Measurements from ENCODE around the gene SRGAP3. TPM values are rescaled to one million over a fixed set of nuclear protein-coding genes. Genes with fewer than 3 reads are reported as not detected.

Gene SRGAP3
- total RNA-seq, 1 donor from 2014 or later, result 2.7 TPM

DNA sequence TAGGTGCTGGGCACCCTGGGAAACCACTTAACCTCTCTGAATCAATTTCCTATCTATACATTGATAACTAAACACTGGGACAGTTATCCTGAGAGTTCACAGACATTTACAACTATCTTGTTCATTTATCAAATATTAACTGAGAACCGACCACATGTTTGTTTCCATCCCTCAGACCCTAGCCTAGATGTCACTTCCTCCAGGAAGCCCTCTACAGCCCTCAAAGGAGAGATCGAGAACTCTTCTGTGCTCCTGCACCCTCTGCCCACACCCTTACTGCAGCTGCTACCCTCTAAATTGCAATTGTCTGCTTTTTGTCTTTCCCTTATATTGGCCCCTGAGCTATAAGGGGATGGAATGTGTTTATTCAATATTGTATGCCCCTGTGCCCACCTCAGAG lies 46.1 kb downstream of the SRGAP3 start:
- no peak for DNase-seq (ENCODE audit: low spot score)

DNA sequence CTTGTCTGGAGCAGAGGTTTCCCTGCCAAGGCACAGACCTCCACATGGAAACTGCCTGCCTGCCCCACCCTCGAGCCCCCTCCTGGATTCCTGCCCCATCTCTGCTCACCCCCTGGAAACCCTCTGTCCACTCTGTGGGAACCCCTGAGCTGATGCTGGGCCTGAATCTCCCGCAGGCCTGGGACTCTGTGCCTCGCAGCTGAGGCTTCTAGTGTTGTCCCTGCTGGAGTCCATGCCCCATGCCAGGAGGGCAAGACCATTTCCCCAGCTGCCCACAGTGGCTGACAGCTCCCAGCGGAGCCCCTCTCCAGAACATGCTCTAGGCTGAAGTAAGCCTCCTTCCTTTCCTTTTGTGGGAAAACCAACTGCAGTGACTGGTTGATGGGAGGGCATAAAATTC lies 46.9 kb downstream of the SRGAP3 start:
- DNase-seq (ENCODE audit: low spot score), result peak; percentile 45

DNA sequence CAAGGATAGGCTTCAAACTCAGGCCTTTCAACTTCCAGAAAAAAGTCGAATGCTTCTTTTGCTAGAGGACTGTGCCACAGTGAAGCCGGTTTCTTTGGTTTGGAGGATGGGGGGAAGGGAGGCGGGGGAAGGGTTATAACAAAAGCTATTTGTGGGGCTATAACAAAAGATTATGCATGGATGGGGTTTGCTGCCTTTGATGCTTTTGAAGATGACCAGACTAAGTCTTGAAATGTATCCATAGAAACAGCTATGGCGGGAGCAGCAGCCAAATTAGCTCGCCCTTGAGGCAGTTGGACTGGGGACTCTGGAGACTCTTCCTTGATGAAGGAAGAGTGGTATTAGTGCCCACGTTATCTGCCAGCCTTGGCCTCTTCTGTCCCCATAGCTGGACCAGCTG lies 47.5 kb downstream of the SRGAP3 start:
- peak; percentile 41 for DNase-seq (ENCODE audit: low spot score)

DNA sequence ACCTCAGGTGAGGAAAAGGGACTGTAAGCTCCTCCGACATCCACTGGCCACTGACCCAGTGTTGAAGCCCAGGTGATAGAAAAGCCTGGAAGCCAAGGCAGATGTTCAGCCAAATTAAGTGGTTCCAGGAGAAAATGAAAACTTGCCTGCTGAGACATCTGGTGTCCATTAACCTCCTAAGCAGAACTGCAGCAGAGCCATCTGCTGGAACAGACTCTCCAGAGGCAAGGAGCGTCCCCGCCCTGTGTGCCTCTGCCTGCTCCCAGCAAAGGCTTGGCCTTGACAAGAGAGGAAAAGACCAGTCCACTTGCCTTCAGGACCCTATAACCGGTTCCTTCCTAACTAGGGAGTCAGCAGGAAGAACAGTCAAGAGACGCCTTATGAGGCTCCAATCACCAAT lies 48.2 kb downstream of the SRGAP3 start:
- peak; percentile 53 for DNase-seq (ENCODE audit: low spot score)

DNA sequence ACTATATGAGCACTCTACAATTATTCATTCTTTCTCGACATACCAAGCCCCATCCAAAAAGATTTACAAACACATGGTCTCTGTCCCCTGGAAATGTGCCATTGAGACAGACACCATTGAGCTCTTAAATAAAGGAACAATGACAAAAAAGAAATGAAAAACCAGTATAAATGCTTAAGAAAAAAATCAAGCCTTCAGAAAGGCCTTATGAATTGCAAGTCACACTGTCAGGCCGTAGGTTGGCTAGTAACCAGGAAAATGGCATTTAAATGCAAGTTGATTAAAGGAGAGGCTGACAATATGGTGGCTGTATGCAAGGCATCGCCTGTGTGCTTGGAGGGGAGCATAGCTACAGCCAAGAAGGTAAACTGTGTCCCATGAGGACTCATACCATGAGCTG lies 49.7 kb downstream of the SRGAP3 start:
- DNase-seq (ENCODE audit: low spot score), result no peak

DNA sequence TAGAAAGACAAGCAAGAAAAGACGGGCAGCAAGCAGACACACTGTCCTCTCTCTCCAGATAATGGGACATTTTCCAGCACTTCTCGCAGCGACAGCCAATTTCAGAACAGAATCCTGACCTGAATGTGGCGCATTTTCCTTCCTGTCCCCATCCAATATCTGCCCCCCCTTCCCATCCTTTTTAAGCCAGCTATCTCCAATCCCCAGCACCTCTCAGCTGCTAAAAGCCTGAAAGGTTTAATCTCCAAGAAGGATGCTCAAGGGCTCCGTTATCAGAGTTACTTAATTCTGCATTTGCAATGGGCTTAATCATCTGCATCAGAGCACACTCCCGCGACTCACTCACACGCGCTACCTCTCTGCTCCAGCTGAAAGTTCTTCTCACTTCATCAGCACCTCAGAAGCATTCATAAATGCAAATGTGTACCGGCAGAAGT lies 50.5 kb downstream of the SRGAP3 start:
- peak; percentile 35 for DNase-seq (ENCODE audit: low spot score)

DNA sequence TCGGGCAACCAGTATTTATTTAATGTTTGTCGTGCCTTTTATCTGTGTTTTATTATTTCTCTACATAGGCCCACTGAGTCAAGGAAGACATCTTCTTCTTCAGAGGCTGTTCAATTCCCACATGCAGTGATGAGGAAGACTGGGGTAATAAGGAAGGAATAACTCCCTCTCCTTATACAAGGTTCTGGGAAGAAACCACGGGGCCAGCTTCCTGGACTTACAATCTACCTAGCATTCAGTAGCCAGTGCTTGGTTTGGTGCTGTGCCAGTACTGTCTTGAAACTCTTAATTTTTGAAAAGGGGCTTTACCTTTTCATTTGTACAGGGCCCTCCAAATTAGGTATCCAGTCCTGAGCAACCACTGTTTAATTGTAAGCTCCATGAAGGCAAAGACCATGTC lies 51.2 kb downstream of the SRGAP3 start:
- no peak for DNase-seq (ENCODE audit: low spot score)

DNA sequence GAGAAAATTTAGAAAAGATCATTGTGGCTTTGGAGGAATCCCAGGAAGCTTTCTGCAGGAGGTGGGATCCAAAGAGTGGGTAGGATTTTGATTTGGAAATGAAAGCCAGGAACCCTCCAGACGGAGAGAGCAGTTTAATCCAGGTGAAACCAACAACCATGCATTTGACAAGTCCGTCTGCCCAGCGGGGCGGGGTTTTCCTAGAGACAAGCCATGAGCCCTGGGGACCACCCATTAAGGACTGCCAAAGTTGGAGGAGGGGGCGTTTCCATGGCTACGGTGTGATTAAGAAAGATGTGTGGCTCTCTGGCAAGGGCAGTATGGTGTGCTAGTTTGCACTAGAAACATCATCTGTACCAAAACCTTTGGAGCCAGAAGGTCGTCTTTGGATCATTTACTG lies 53.4 kb downstream of the SRGAP3 start:
- DNase-seq (ENCODE audit: low spot score), result peak; percentile 67

DNA sequence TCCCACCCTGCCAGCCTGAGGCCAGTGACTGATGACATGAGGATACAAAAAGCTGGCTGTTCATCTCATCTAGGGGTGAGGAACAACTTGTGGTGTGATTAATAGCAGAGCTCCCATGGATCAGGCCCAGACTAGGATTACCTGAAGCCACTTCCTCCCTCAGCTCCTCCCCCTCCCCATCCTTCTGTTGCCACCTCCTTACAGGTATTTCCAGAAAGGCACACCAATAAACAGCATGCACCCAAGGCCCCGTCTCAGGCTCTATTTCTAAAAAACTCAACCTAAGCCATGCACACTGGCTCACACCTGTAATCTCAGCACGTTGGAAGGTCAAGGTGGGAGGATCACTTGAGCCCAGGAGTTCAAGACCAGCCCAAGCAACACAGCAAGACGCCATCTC lies 54.1 kb downstream of the SRGAP3 start:
- DNase-seq (ENCODE audit: low spot score), result peak; percentile 55

DNA sequence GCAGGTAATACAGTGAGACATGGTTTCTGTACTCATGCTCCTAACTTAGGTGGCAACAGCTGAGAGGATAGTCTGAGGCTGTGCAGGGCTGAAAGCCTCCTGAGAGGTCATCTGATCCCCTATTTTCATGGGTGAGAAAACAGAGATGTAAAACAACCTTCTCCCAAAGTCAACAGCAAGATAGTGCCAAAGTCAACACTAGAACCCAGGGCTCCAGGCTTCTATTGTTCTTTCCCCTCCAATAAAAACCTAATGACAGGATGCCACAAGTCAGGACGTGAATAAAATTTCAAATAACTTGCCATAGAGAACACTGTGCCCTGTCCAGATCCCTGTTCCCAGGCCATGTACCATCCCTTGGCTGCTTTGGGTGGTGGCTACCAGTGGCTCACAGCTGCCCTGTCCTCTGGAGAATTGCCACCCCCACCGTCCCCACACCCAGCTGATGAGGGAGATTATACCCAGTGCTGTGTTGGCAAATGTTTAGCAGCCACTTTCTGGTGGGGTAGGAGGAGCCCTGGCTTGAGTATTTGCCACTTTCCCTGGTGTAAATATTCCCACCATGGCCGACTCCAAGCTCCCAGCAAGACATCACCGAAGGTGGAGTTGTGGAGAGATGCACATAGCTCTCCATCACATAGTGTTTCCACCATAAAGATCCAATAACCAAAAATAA lies 54.8 kb downstream of the SRGAP3 start:
- DNase-seq (ENCODE audit: low spot score), result peak; percentile 55

DNA sequence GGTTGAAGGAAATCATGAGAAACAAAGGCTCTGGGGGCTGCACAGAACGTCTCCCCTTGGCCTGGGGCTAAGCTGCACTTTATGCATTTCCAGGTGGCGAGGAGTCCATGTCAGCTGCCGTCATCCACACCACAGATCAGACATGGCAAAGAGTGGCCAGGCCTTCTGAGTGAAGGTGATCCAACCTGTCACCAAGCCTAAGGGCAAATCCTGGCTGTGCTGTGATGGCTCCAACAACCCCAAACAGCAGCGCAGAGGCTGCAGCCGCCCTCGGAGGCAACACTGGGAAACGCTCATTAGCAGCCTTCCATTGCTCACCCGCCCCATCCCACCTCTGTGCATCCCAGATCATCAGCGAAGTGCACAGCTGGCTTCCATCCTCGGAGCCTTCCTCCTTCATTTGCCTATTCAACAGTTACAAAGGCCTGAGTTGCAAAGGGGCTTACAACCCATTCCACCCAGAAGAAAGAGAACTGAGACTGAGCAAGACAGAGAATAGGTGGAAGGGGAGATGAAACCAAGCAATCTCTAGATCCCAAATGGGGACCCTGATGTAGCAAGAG lies 55.7 kb downstream of the SRGAP3 start:
- peak; percentile 30 for DNase-seq (ENCODE audit: low spot score)

DNA sequence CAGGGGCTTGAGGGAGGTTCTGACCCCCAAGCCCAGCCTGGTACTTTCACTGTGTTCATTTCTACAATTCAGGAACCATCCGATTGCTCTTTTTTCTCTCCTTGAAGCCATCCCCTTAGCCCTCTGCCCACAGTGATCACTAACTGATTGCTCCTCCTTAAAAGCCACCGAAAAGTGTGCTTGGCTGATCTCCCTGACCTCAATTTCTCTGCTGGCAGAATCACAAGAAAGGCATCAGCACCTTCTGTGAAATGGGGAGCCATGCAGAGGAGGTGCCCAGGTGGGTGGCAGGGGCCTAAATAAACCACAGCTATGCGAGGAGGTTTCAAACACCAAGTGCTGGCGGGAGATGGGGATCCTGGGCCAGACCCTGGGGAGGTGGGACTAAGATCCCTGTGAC lies 56.2 kb downstream of the SRGAP3 start:
- peak; percentile 6 for DNase-seq (ENCODE audit: low spot score)

DNA sequence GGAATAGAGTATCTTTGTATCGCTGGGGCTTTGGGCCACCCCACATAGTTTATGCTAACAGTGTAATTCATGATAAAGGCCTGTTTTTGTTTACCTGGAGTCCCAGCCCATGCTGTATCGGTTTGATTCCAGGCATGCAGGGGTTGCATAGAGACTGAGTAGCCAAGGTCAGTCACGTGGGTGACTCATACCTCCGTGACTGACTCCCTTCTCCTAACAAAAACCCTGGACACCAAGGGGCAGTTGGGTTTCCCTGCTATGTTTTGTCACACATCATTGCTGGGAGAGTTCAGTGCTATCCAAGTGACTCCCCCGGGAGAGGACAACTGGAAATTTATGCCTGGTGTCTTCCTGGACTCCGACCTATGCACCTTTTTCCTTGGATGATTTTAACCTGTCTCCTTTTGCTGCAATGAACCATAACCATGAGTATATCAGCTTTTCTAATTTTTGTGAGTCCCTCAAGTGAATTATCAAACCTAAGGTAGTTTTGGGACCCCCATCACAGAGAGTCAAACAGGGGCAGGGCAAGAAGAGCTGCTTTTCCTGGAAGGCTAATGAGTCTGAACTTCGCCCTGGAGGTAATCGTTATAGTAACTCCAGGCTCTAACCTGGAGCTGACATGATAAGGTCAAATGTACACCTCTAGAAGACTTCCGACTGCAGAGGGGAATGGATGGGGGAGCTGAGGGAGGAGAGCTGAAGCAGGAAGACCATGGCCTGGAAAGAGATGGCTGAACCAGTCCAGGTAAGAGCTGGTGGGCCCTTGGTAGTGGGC lies 57.0 kb downstream of the SRGAP3 start:
- peak; percentile 72 for DNase-seq (ENCODE audit: low spot score)

DNA sequence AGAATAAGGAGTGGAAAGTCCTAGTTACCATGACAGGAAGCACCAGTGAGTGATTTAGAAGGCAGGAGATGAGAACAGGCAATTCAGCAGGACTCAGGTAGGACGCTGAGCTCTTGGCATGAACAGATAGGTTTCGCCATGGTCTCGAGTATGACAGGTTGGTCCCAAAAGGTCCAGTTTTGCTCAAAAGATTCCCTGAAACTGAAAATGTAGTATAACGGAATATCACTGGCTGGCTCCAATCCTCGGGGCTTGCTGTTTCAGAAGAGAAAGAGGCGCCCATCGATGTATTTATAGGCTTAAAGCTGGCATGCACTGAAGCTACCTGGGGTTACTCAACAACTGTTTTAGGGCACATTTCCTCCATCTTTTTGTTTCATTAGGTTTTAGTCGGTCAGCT lies 59.2 kb downstream of the SRGAP3 start:
- DNase-seq (ENCODE audit: low spot score), result peak; percentile 9

DNA sequence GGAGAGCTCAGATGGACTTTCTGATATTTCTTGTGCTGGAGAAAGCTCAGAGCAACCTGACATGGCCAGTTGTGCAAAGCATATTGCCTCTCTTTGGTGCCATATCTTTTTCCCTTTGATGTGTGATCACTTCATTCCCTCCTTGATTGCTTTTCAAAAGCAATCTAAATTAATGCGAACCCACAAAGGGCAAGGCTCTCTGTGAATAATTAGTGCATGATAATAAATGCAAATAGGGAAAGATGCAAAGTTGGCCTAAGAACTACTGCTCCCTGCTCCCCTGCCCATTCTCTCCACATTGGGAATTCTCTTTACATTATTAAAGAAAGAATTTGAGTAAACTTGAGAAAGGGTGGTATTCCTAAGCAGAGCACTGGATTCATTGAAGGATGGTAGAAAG lies 60.9 kb downstream of the SRGAP3 start:
- no peak for DNase-seq (ENCODE audit: low spot score)

DNA sequence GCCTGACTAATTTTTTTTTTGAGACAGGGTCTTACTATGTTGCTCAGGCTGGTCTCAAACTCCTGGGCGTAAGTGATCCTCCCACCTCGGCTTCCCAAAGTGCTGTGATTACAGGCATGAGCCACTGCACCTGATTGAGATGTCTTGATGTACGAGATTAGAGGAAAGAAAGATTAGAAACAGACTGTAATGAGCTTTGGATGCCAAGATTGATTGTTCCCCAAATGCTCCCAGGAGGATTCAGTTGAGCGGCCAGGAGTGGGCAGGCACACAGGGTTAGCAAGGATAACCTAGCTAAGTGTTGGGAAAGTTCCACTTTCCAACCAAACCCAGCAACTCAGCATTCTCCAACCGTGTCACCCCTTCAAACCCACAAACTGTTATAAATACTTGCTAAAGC lies 63.7 kb downstream of the SRGAP3 start:
- DNase-seq (ENCODE audit: low spot score), result no peak

DNA sequence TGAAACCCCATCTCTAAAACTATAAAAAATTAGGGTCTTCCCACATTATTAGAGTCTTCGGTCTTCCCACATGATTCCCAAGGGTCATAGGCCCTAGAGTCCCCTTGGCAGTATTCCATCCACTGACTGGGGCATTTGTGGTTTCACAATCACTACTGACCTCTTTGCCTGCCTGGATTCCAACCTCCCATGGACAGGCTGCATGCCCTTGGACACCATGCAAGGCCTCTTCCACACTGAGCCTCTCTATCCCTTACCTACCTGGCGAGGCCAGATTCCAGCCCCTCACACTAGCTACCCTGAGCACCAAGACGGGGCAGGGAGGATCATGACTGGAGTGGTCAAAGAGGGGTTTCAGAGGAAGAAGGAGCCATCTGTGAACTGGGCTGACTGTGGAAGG lies 64.4 kb downstream of the SRGAP3 start:
- no peak for DNase-seq (ENCODE audit: low spot score)

DNA sequence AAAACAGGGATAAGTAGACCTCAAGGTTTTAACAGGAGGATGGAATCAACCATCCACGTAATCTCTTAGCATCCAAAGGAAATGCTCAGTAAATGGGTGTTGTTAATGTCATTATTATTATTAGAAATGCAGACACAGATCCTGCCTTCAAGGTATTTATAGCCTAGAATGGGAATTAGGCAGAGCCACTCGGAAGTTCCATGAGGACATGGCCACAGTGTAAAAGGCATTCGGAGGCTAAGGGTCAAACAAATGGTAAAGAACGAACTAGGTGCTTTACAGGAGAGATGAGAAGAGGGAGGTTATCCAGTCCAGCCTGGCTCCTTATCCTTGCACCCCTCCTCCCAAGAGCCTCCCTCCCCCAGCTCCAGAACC lies 65.0 kb downstream of the SRGAP3 start:
- DNase-seq (ENCODE audit: low spot score), result no peak

DNA sequence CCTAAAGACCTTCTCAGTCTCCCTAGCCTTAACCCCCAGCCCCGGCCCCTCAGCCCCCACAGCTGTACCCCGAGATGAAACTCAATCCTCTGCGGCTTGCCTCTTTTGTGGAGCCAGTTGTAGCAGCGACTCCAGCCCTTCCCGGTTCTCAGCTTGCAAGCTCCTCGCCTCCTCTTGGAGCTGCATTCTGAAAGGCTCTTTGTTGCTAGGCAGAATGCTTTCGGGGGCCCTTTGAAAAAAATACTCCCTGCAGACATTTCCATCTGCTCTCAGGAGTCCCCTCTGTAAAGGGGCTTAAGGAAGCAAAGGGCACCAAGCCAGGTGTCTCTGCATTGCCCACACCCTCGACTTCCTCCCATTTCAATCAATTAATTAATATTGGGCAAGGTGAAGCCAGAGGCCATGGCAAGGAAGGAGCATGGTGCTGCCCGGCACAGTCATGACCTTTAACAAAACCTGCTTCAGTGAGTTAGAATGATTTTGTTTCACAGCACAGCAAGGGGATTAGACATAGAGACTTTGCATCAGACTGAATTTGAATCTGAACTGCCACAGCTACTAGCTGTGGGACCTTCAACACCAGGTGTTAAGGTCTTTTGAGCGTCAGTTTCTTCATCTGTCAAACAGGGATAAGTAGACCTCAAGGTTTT lies 65.5 kb downstream of the SRGAP3 start:
- DNase-seq (ENCODE audit: low spot score), result peak; percentile 85

DNA sequence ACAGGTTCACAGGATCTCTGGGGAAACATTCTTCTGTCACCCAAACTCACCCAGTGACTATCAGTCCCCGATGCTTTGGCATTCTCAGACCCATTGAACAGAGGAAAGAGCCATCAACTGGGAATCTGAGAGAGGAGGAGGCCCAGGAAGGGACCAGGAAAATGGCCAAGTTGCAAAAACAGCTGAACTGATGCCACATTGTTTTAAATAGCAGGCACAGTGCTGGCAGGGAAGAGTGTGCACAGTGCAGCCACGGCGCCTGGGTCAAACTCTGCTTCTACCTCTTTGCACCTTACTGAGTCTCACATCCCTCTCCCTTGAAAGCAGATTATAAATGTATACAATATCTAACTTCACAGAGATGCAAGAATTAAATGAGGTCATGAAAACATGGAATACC lies 66.4 kb downstream of the SRGAP3 start:
- peak; percentile 28 for DNase-seq (ENCODE audit: low spot score)

DNA sequence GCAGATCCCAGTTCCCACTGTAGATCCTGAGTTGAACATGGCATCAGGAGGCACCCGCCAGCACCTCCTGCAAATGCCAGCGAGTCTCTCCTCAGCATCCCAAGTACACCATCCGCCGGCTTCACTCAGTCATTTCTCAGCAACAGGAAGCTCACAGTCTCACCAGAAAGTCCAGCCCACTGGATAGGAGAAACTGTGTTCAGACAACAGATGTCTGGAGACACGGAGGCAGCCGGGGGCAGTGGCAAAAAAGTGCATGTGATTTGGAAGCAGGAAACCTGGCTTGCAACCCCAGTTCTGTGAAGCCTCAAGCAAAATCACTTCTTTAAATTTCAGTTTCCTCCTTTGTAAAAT lies 68.7 kb downstream of the SRGAP3 start:
- peak; percentile 67 for DNase-seq (ENCODE audit: low spot score)

Measured in mesenteric fat pad (tissue), 1 donor.